Retinal pigment epithelial cell (primary cell): ENCODE measurements around the gene S100P.

Source experiments
- DNase-seq: peaks from one replicate; pipeline ENCODE4 v3.0.0-alpha.2; 2010; ENCODE audit warnings: low read depth
- H3K4me3 ChIP-seq: 2 replicates; pipeline ENCODE4 v1.5.1; 2011; ENCODE audit warnings: mild to moderate bottlenecking, low read length, control low read depth, moderate library complexity
- TF ChIP-seq, protein P1 (sequence below): conservative IDR thresholded peaks from 2 replicates; pipeline ENCODE4 v1.5.1; 2011; ENCODE audit warnings: low read depth, low read length, control low read depth, inconsistent platforms

The S100P gene

DNA sequence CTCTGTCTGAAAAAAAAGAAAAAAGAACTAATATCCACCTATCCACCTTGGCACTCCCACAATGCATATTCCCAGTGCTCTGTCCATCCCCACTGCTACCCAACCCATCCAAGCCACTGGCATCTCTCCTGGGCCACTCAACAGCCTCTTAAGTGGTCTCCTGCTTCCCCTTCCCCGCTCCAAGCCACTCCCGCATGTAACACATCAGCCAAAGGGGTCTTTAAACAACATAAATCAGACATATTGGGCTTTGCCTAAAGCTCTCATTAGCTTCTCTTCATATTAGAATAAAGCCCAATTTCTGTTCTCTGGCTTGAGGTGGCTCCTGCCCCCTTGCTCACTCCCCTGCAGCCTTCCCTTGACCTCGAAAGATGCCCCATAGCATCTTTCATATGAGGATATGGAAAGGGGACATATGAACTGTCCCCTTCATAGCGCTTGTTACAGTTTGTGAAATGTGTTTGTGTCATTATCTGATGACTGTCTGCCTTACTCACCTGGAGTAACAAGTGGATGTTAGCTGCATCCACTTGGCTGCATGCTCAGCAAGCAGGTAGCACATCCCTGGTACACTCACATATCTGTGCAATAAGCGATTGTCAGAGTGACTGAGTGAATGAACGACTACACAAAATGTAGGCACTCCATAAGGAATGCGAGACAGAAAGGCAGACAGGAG lies 25.4 kb downstream of the S100P start:
- TF ChIP-seq, protein P1, sequence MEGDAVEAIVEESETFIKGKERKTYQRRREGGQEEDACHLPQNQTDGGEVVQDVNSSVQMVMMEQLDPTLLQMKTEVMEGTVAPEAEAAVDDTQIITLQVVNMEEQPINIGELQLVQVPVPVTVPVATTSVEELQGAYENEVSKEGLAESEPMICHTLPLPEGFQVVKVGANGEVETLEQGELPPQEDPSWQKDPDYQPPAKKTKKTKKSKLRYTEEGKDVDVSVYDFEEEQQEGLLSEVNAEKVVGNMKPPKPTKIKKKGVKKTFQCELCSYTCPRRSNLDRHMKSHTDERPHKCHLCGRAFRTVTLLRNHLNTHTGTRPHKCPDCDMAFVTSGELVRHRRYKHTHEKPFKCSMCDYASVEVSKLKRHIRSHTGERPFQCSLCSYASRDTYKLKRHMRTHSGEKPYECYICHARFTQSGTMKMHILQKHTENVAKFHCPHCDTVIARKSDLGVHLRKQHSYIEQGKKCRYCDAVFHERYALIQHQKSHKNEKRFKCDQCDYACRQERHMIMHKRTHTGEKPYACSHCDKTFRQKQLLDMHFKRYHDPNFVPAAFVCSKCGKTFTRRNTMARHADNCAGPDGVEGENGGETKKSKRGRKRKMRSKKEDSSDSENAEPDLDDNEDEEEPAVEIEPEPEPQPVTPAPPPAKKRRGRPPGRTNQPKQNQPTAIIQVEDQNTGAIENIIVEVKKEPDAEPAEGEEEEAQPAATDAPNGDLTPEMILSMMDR, result no peak
- H3K4me3 ChIP-seq, result no peak overlapping the region
- DNase-seq, result no peak

DNA sequence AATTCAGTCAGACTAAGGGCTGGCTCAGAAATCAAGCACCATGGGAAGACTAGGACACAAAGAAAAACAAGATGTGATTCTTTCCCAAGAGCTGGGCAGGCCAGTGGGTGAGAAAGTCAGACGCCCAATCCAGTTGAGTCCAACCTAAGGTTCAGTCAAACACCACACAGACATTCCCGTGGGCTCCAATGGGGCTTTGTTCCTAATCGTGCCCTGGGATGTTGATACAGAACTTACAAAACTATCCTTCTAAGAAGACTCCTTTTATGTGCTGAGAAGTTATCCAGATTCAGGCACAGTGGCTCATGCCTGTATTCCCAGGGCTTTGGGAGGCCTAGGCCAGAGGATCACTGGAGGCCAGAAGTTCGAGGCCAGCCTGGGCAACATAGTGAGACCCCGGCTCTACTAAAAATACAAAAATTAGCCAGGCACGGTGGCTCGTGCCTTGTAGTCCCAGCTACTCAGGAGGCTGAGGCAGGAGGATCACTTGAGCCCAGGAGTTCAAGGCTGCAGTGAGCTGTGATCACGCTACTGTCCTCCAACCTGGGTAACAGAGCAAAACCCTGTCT lies 26.0 kb downstream of the S100P start:
- H3K4me3 ChIP-seq, result no peak overlapping the region
- no peak for DNase-seq
- TF ChIP-seq, protein P1, result no peak

GRCh38 chr4:6720202-6720699 lies 26.6 kb downstream of the S100P start:
- H3K4me3 ChIP-seq, result no peak overlapping the region

GRCh38 chr4:6721121-6721520 lies 27.4 kb downstream of the S100P start:
- H3K4me3 ChIP-seq, result no peak overlapping the region
- TF ChIP-seq, protein P1, result no peak
- DNase-seq, result no peak

More at GRCh38 chr4:6720202-6720699, 26.6 kb downstream of the S100P start:
- TF ChIP-seq, protein P1, result peak; percentile 92
- no peak for DNase-seq

DNA sequence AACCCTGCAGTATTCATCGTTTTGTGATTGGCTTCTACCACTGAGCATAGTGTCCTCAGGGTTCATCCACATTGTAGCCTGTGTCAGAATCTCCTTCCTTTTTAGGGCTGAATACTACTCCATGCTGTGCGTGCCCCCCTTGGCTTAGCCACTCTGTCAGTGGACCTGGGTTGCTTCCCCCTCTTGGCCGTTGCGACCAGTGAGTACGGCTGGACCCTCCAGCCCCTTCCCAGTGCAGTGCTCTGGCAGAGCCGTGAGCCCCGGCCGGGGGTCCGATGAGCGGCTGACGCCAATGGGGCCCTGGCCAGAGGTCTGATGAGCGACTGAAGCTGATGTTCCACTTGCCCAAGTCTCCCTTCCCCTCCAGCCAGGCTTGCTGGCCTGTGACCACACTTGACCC lies 29.2 kb downstream of the S100P start:
- TF ChIP-seq, protein P1, result no peak
- no peak overlapping the region for H3K4me3 ChIP-seq
- DNase-seq, result no peak

GRCh38 chr4:6723851-6724250 lies 30.2 kb downstream of the S100P start:
- no peak overlapping the region for H3K4me3 ChIP-seq
- no peak for DNase-seq
- TF ChIP-seq, protein P1, result no peak
